Choroid plexus epithelial cell (primary cell): ENCODE data around the gene H6PD.

ENCODE experiments used
- DNase-seq: peaks from one replicate; pipeline ENCODE4 v3.0.0-alpha.2; 2010; ENCODE audit warnings: low read depth
- H3K4me3 ChIP-seq: 2 replicates; pipeline ENCODE4 v1.5.1; 2011; ENCODE audit warnings: low read depth, mild to moderate bottlenecking, control low read depth, low read length, moderate library complexity
- CTCF ChIP-seq: conservative IDR thresholded peaks from 2 replicates; pipeline ENCODE4 v1.5.1; 2011; ENCODE audit warnings: low read depth, mild to moderate bottlenecking, control low read depth, inconsistent platforms, low read length, moderate library complexity

The H6PD gene

GRCh38 chr1:9245661-9246060 lies 11.1 kb downstream of the H6PD start:
- no peak for TF ChIP-seq CTCF
- no peak for DNase-seq
- no peak overlapping the region for H3K4me3 ChIP-seq

GRCh38 chr1:9246215-9246614 lies 11.6 kb downstream of the H6PD start:
- no peak overlapping the region for H3K4me3 ChIP-seq
- TF ChIP-seq CTCF = no peak
- DNase-seq = no peak

- no peak for DNase-seq
- no peak overlapping the region for H3K4me3 ChIP-seq
- no peak for TF ChIP-seq CTCF
These were observed 12.5 kb downstream of the H6PD start for GRCh38 chr1:9246841-9247785.

GRCh38 chr1:9247894-9248293 lies 13.3 kb downstream of the H6PD start:
- no peak for TF ChIP-seq CTCF

GRCh38 chr1:9248341-9249262 lies 14.0 kb downstream of the H6PD start:
- no peak for DNase-seq
- no peak for TF ChIP-seq CTCF
- no peak overlapping the region for H3K4me3 ChIP-seq

More at GRCh38 chr1:9247894-9248293, 13.3 kb downstream of the H6PD start:
- DNase-seq = no peak
- no peak overlapping the region for H3K4me3 ChIP-seq

- no peak for DNase-seq
- H3K4me3 ChIP-seq = no peak overlapping the region
- no peak for TF ChIP-seq CTCF
These were observed 14.6 kb downstream of the H6PD start for GRCh38 chr1:9249263-9249533.
